K562 (cell line): ENCODE measurements around the gene RNF40. TPM values are rescaled to one million over a fixed set of nuclear protein-coding genes. Genes with fewer than 3 reads are reported as not detected.

Experiments
- ADNP ChIP-seq: fragments of 200-800 bp; sonication (Bioruptor generic); IDR thresholded peaks from 2 replicates; pipeline ENCODE4 v1.6.1; 2016; ENCODE audit warnings: missing genetic modification characterization, missing compliant biosample characterization
- BRD9 ChIP-seq: fragments of 450-650 bp; IDR thresholded peaks from 2 replicates; pipeline ENCODE4 v1.6.1; 2018; ENCODE audit warnings: low read depth; ENCODE audit not compliant: partially characterized antibody
- CLOCK ChIP-seq: fragments of 250-450 bp; sonication (Bioruptor Pico); IDR thresholded peaks from 2 replicates; pipeline ENCODE4 v1.4.0; 2020; ENCODE audit warnings: mild to moderate bottlenecking, moderate library complexity, borderline replicate concordance
- CREB5 ChIP-seq: fragments of 250-450 bp; sonication (Bioruptor Pico); IDR thresholded peaks from 2 replicates; pipeline ENCODE4 v1.5.0; 2020; ENCODE audit warnings: mild to moderate bottlenecking
- CREBBP ChIP-seq: IDR thresholded peaks from one replicate; pipeline ENCODE4 v1.6.1; 2012; ENCODE audit warnings: low read depth, mild to moderate bottlenecking, control low read depth, inconsistent platforms, low read length
- DNMT1 ChIP-seq: fragments of 450-650 bp; IDR thresholded peaks from 2 replicates; pipeline ENCODE4 v1.6.1; 2016; ENCODE audit warnings: antibody characterized with exemption, mild to moderate bottlenecking
- KLF10 ChIP-seq: fragments of 250-450 bp; sonication (Bioruptor Pico); IDR thresholded peaks from 2 replicates; pipeline ENCODE4 v1.6.1; 2021; ENCODE audit warnings: matching md5 sums
- POLR2A ChIP-seq: fragments of 450-650 bp; conservative IDR thresholded peaks from 2 replicates; pipeline ENCODE4 v1.6.1; 2016
- RBM22 ChIP-seq: fragments of 200-400 bp; formaldehyde crosslinking; IDR thresholded peaks from 2 replicates; pipeline ENCODE4 v1.6.1; 2018; ENCODE audit warnings: low read length, low read depth; ENCODE audit not compliant: poor library complexity, severe bottlenecking
- SMC3 ChIP-seq: conservative IDR thresholded peaks from 2 replicates; pipeline ENCODE4 v1.6.1; 2011; ENCODE audit warnings: low read depth, low read length, improper control_type of control experiment; ENCODE audit not compliant: insufficient read depth
- SNRNP70 ChIP-seq: fragments of 200-400 bp; formaldehyde crosslinking; optimal IDR thresholded peaks from 2 replicates; pipeline ENCODE3; 2017; ENCODE audit warnings: low read depth, low read length
- STAT5A ChIP-seq: IDR thresholded peaks from 2 replicates; pipeline ENCODE4 v1.6.1; 2012; ENCODE audit warnings: low read length, inconsistent platforms, borderline replicate concordance
- TFE3 ChIP-seq: fragments of 450-650 bp; formaldehyde crosslinking; IDR thresholded peaks from 2 replicates; pipeline ENCODE4 v1.4.0; 2020; ENCODE audit warnings: mild to moderate bottlenecking, mixed read lengths
- TRIM25 ChIP-seq: fragments of 450-650 bp; IDR thresholded peaks from 2 replicates; pipeline ENCODE4 v1.7.0; 2016; ENCODE audit warnings: borderline replicate concordance
- ZBTB12 ChIP-seq: fragments of 250-450 bp; sonication (Bioruptor Pico); IDR thresholded peaks from 2 replicates; pipeline ENCODE4 v1.4.0; 2020
- ZFX ChIP-seq: sonication (generic); formaldehyde crosslinking; IDR thresholded peaks from 2 replicates; pipeline ENCODE4 v1.8.0; 2022; ENCODE audit warnings: mild to moderate bottlenecking, missing genetic modification reagents, moderate library complexity
- ZNF140 ChIP-seq: fragments of 250-450 bp; sonication (Bioruptor Pico); IDR thresholded peaks from 2 replicates; pipeline ENCODE4 v1.8.0; 2021; ENCODE audit warnings: moderate library complexity, mild to moderate bottlenecking, inconsistent platforms
- ZNF146 ChIP-seq: IDR thresholded peaks from one replicate; pipeline ENCODE4 v1.6.1; 2018; ENCODE audit warnings: missing compliant biosample characterization; ENCODE audit not compliant: unreplicated experiment
- ZNF23 ChIP-seq: fragments of 250-450 bp; sonication (Bioruptor Pico); IDR thresholded peaks from 2 replicates; pipeline ENCODE4 v1.4.0; 2020; ENCODE audit warnings: mild to moderate bottlenecking
- polyA plus RNA-seq, 8 experiments: library from polyadenylated mRNA; depleted of rRNA in 4 of 8; stranded (reverse) in 5 of 8; unstranded in 3 of 8; fragments of >200 nt; fragmentation: Nextera tagmentation in 2 of 8; fragmentation: Illumina TruSeq in 1 of 8; extraction: Ambion mirVana in 2 of 8; extraction: Trizol in 1 of 8; gene quantifications; 2 replicates each; pipeline versions ENCODE4 v1.2.1 to v1.2.3, GENCODE V29; 2011 to 2014; ENCODE audit warnings: inconsistent platforms in 1 of 8, missing spikeins in 1 of 8
- total RNA-seq, 7 experiments: library from RNA; depleted of rRNA in 6 of 7; stranded (reverse); fragments of >200 nt in 6 of 7; fragmentation: Illumina TruSeq in 2 of 7; extraction: Trizol in 2 of 7; gene quantifications; 2 replicates each; pipeline versions ENCODE4 v1.2.1 to v1.2.3, GENCODE V29; 2011 to 2021; ENCODE audit warnings: low replicate concordance in 1 of 7

Gene RNF40
- total and polyA plus RNA-seq, 9 of the 15 experiments (the other 6 are each of a cell fraction or from before 2014, with no cell fraction given), result 6.2 to 129 (median 81.5) TPM

- TF ChIP-seq CREB5, result no peak
- TF ChIP-seq CLOCK (CRISPR knock-in tag), result no peak
- TF ChIP-seq ADNP (tag), result no peak
- TF ChIP-seq STAT5A, result no peak
- TF ChIP-seq DNMT1, result no peak
- no peak for TF ChIP-seq ZNF140 (CRISPR knock-in tag)
- TF ChIP-seq ZFX (CRISPR knock-in tag), result peak; percentile 50; the same call in 1 of the 2 replicates
- TF ChIP-seq ZBTB12 (CRISPR knock-in tag), result peak; percentile 79
- no peak for TF ChIP-seq KLF10
- TF ChIP-seq ZNF23 (CRISPR knock-in tag), result no peak
- no peak for TF ChIP-seq TFE3 (CRISPR knock-in tag)
- TF ChIP-seq POLR2A, result peak; percentile 86
- no peak for TF ChIP-seq TRIM25
- TF ChIP-seq SNRNP70, result no peak
- TF ChIP-seq SMC3, result no peak
- peak; percentile 19 for TF ChIP-seq RBM22
- TF ChIP-seq BRD9, result no peak
- TF ChIP-seq CREBBP, result no peak
- no peak for TF ChIP-seq ZNF146 (CRISPR knock-in tag)
Observed at GRCh38 chr16:30761928-30762902, at the start of gene RNF40, which contains the start of gene CFAP119 (continued).
